ENCODE results near the gene MNAT1.
"Not testable (repeated sequence)": the region's sequence is repeated elsewhere in the genome, so short reads cannot be mapped to it uniquely, and the experiment has no call there.

The MNAT1 gene

DNA sequence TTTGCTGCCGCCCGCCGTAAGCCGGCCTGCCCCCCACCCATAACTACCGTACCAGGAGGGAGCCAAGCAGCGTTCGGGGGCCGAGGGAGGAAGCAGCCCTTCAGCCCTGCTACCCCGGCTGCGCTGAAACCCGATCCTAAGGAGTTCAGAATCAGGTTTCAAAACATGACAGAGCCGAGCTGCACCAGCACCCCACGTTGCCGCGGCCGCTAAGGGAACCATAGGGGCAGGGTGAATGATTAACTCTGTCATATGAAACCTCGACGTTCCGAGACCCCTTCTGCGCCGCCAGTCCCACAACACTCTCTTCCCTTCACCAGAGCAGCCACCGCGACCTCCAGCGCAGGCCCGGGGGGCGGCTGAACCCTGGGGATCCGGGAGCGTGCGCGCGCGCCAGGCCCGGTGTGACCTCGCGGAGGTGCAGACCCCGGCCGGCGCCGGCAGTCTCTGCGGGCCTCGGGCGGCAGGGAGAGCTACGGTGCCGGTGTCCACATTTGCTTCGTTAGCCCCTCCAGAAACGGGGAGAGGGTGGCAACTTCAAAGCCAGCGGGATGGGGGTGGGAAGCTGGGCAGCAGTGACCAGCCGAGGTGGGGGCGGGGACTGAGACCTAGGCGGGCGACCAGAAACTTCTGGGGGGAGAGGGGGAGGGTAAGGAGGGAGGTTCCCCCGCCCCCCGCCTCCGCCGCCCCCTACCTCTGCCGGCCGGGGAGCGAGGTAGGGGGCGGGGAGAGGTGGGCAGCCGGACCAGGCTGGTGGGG is 12.0 kb upstream of the MNAT1 start:
- Mint-ChIP-seq H3K27ac (no peak overlapping the region), H3K36me3 (ENCODE audit: low read depth) (no peaks in the 10 kb centered on the region), H3K9me3 (no peaks in the 10 kb centered on the region), H3K4me3 (peak overlapping the region; percentile 81), H3K4me1 (ENCODE audit: low read depth) (peaks cover 26% of the 10 kb centered on the region), H3K27me3 (peaks cover 85% of the 10 kb centered on the region)
- intact Hi-C loops (cut with micrococcal nuclease) = loop anchor here (10.0 kb wide), 1 partner anchor 58 kb away; no protein-coding TSS in a partner anchor

DNA sequence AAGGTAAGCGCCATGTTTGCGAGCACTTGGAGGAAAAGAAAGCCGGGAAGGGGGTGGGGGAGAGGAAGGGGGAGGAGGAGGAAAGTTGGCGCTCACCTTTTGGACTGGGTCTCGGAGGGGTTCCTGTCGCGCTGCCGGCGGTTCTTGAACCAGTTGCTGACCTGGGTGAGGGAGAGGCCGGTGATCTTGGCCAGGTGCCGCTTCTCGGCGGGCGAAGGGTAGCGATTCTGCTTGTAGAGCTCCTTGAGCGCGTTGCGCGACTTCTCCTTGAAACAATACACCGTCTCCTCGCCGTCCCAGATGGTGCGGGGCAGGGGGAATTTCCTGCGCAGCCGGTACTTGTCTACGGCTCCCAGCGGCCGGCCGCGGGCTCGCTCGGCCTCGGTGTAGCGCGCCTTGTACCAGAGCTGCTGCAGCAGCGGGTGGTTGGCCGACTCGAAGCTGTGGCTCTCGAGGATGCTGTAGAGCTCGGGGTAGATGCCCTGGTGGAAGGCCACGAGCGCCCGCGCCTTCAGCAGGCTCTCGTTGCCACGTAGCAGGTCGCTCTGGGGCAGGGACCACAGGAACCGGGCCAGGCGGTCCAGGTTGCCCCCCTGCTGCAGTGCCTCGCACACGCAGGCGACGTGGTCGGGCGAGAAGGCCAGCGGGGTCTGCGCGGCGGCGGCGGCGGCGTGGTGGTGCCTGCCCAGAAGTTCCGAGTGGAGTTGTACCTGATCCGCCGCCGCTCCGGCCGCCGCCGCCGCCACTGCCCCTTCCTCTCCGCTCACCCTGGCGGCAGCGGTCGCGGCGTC is 11.2 kb upstream of the MNAT1 start:
- Mint-ChIP-seq H3K36me3 (ENCODE audit: low read depth) (no peaks in the 10 kb centered on the region), H3K4me3 (peak overlapping the region; percentile 81), H3K9me3 (no peaks in the 10 kb centered on the region), H3K4me1 (ENCODE audit: low read depth) (peaks cover 26% of the 10 kb centered on the region), H3K27me3 (peaks cover 88% of the 10 kb centered on the region), H3K27ac (no peak overlapping the region)
- intact Hi-C loops (cut with micrococcal nuclease) = loop anchor here (10.0 kb wide), 1 partner anchor 59 kb away; no protein-coding TSS in a partner anchor

DNA sequence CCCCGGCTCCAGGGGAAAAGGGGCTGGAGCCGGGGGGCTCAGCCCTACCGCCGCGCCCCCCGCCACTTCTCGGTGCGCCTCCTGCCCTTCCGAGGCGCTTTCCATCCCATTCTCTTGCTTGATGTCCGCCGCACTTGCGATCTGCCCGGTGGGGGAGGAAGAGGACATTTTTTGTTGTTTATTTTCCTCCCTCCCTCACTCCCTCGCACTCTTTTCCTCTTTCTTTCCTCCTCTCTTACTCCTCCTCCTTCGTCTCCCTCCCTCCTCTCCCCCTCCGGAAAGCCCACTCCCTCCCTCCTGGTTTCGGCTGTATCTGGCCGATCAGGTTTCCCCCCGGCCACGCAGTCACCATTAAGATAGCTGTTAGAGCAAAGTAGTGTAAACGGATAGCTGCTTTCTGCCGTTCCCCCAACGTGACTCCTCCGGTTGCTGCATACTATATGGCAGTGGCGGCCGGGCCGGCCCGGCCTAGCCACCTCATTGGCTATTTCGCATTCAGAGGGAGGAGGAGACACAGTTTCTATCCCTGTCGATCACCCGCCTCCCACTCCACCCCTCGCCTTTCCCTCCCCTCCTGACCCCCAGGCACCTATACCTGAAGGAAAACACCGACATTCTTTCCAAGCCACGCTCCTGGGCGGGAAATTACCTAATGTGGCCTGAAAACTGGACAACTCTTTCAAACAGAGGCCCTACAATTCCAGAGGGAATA is 10.5 kb upstream of the MNAT1 start, which contains the start of gene SIX4:
Gene SIX4 (minus strand): TSS at position 445 of the 712 bp plus-strand sequence. CDS start 277 bp downstream, at position 168.
- H3K27ac Mint-ChIP-seq = no peak within 1 kb of the TSS
- H3K36me3 Mint-ChIP-seq (ENCODE audit: low read depth) = no peaks in the 10 kb centered on the region
- intact Hi-C loops (cut with micrococcal nuclease) = loop anchor here (10.0 kb wide), 1 partner anchor 59 kb away; no protein-coding TSS in a partner anchor
- H3K4me1 Mint-ChIP-seq (ENCODE audit: low read depth) = peaks cover 26% of the 10 kb centered on the region
- peak within 1 kb of the TSS; percentile 81 for H3K4me3 Mint-ChIP-seq
- H3K27me3 Mint-ChIP-seq = peaks cover 90% of the 10 kb centered on the region
- no peaks in the 10 kb centered on the region for H3K9me3 Mint-ChIP-seq

DNA sequence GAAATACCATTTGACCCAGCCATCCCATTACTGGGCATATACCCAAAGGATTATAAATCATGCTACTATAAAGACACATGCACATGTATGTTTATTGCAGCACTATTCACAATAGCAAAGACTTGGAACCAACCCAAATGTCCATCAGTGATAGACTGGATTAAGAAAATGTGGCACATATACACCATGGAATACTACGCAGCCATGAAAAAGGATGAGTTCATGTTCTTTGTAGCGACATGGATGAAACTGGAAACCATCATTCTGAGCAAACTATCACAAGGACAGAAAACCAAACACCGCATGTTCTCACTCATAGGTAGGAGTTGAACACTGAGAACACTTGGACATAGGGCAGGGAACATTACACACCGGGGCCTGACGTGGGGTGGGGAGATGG is 3.3 kb upstream of the MNAT1 start:
- H3K27me3 Mint-ChIP-seq = peaks cover 52% of the 10 kb centered on the region
- H3K4me3 Mint-ChIP-seq; H3K9me3 Mint-ChIP-seq; H3K27ac Mint-ChIP-seq; intact Hi-C loops (cut with micrococcal nuclease); H3K36me3 Mint-ChIP-seq (ENCODE audit: low read depth): not testable (repeated sequence)
- peaks cover 11% of the 10 kb centered on the region for H3K4me1 Mint-ChIP-seq (ENCODE audit: low read depth)

DNA sequence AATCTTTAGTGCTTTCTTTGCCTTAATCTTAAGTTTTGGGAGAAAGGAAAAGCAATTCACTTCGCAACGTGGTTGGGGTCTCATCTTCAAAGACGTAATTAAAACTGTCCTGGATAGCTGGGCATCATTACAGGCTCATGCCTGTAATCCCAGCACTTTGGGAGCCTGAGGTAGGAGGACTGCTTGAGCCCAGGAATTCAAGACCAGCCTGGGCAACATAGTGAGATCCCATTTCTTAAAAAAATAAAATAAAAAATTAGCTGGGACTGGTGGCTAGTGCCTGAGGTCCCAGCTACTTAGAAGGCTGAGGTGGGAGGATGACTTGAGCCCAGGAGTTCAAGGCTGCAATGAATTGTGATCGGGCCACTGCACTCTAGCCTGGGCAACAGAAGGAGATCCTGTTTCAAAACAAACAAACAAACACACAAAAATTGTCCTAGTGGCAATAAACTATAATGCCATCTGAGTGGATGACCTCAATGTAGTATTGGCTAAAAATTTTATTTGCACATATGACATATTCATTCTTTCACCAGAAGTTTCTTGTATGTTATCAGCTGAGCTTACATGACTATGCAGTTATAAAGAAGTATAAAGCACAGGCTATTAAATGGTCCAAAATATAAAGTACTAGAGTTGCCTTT is 1.6 kb upstream of the MNAT1 start:
- H3K36me3 Mint-ChIP-seq (ENCODE audit: low read depth) = peaks cover 7% of the 10 kb centered on the region
- no peak overlapping the region for H3K4me3 Mint-ChIP-seq
- peaks cover 12% of the 10 kb centered on the region for H3K4me1 Mint-ChIP-seq (ENCODE audit: low read depth)
- no peak overlapping the region for H3K27ac Mint-ChIP-seq
- H3K27me3 Mint-ChIP-seq = peaks cover 37% of the 10 kb centered on the region
- H3K9me3 Mint-ChIP-seq = no peaks in the 10 kb centered on the region
- intact Hi-C loops (cut with micrococcal nuclease) = no loop called here

DNA sequence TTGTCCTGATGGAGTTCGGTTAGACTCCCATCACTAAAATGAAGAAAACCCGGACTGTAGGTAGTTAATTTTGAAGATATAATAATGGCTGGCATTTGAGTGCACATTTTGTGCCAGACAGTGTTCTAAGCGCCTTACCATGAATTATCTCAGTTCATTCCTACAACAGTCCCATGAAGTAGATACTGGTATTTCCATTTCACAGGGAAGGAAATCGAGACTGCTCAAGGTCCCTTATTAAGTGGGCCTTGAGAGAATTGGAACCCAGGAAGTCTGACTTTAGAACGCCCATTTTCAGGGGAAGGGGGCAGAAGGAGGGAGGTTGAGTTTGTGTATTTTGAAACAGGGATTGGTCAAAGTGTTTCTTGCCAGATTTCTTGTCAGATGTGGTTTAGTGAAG is 855 bp downstream of the MNAT1 start:
- peak overlapping the region; percentile 94 for H3K4me3 Mint-ChIP-seq
- H3K27me3 Mint-ChIP-seq = peaks cover 16% of the 10 kb centered on the region
- intact Hi-C loops (cut with micrococcal nuclease) = no loop called here
- H3K27ac Mint-ChIP-seq = no peak overlapping the region
- H3K4me1 Mint-ChIP-seq (ENCODE audit: low read depth) = peaks cover 22% of the 10 kb centered on the region
- no peaks in the 10 kb centered on the region for H3K9me3 Mint-ChIP-seq
- peaks cover 7% of the 10 kb centered on the region for H3K36me3 Mint-ChIP-seq (ENCODE audit: low read depth)

DNA sequence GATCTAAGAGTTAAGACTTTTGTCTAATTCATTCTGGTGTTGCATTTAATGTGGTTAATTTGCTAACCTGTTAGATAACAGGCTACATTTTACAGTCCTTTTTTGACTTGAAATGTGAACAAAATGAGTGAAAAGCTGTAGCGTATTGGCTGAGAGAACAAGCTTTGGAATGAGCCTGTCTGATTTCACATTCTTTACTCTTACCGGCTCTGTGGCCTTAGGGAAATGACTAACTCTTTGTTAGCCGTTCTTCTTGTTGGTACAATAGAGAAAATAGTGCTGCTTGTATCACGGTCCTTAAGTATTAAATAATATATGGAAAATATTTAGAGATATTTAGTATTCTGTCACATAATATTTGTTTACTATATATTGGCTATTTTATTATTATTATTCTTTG is 1.9 kb downstream of the MNAT1 start:
- intact Hi-C loops (cut with micrococcal nuclease) = no loop called here
- no peak overlapping the region for H3K4me3 Mint-ChIP-seq
- H3K27me3 Mint-ChIP-seq = peaks cover 8% of the 10 kb centered on the region
- peaks cover 22% of the 10 kb centered on the region for H3K4me1 Mint-ChIP-seq (ENCODE audit: low read depth)
- H3K27ac Mint-ChIP-seq = no peak overlapping the region
- no peaks in the 10 kb centered on the region for H3K9me3 Mint-ChIP-seq
- peaks cover 7% of the 10 kb centered on the region for H3K36me3 Mint-ChIP-seq (ENCODE audit: low read depth)

DNA sequence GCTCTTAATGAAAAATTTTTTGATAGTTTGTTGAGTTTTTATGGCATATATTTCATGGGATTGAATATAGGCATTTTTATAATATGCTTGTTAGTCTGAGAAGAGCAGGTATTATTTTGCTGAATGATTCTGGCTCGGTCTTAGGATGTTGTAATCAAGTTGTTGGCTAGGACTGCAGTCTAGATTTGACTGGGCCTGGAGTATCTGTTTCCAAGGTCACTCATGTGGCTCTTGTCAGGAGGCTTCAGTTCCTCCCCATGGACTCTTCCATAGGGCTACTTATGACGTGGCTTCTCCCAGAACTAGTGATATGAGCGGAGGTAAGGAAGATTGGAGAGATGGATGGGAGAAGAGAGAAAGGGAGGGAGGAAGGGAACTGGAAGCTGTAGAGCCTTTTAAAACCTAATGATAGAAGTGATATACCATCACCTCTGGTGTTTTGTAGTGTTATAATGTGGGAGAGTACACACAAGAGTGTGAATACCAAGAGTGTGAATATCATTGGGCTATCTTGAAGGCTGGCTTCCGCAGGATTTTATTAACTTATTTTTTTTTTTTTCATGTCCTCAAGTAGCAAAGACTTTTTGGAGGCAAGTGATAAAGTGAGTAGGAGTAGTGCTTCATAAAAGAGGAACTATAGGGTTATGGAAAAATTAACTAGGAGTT is 4.4 kb downstream of the MNAT1 start:
- H3K27me3 Mint-ChIP-seq = peaks cover 3% of the 10 kb centered on the region
- H3K4me1 Mint-ChIP-seq (ENCODE audit: low read depth) = peaks cover 22% of the 10 kb centered on the region
- no peak overlapping the region for H3K27ac Mint-ChIP-seq
- peaks cover 7% of the 10 kb centered on the region for H3K36me3 Mint-ChIP-seq (ENCODE audit: low read depth)
- intact Hi-C loops (cut with micrococcal nuclease) = no loop called here
- H3K9me3 Mint-ChIP-seq = peaks cover 11% of the 10 kb centered on the region
- H3K4me3 Mint-ChIP-seq = no peak overlapping the region

DNA sequence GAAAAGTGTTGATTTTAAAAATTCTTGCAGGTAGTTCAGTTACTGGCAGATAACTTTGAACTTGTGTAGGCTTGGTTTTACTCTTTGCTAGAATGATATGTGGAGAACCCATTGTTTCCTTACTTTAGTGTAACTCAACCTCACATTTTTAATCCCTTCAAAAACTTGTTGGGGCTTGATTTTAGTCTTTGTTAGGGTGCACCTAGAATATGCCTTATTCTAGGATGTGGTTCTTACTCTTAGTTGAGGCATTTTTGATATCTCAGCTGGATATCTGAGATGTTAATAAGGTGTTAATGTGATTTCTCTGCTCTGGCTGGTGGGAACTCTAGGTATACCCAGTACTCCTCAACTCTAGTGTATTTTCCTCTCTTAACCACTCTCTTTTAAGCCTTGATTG is 10.0 kb downstream of the MNAT1 start:
- H3K27me3 Mint-ChIP-seq = no peaks in the 10 kb centered on the region

DNA sequence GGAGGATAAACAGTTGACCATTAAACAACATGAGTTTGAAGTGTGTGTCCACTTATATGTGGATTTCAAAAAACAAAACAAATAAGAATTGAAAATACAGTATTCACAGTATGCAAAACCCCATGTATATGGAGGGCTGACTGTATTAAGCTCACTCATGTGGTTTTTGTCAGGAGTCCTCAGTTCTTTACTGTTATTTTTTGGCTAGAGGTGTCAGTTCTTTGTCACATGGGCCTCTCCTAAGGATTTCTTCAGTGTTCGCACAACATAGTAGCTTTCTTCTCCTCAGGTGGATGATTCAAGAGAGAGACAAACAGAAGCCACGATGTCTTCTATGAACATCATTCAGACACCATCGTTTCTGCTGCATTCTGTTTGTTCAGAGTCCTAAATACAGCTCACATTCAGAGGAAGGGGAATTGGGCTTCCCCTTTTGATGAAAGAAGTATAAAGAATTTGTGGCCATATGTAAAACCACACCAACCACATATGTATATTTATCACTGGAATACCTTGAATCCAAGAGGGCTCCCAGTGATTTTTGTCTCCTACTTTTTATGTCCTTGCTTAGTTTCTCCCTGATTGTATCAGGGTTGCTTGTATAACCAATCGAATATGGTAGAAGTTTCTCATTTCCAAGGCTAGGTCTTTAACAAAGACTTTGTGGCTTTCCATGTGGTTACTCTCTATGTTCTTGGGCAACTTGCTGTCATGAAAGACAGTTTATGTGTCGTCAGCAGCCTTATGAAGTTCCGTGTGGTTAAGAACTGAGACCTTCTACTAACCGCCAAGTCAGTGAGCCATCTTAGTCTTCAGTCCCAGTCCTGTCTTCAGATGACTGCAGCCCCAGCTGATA is 18.9 kb downstream of the MNAT1 start:
- H3K4me1 Mint-ChIP-seq (ENCODE audit: low read depth) = peaks cover 21% of the 10 kb centered on the region
- no peaks in the 10 kb centered on the region for H3K36me3 Mint-ChIP-seq (ENCODE audit: low read depth)
- no peaks in the 10 kb centered on the region for H3K9me3 Mint-ChIP-seq
- intact Hi-C loops (cut with micrococcal nuclease) = no loop called here
- H3K27me3 Mint-ChIP-seq = no peaks in the 10 kb centered on the region
- H3K27ac Mint-ChIP-seq = no peak overlapping the region
- no peak overlapping the region for H3K4me3 Mint-ChIP-seq

More for the DNA sequence above, 10.0 kb downstream of the MNAT1 start:
- peaks cover 11% of the 10 kb centered on the region for H3K9me3 Mint-ChIP-seq
- H3K4me1 Mint-ChIP-seq (ENCODE audit: low read depth) = peaks cover under 1% of the 10 kb centered on the region
- no peak overlapping the region for H3K27ac Mint-ChIP-seq
- intact Hi-C loops (cut with micrococcal nuclease) = no loop called here
- H3K4me3 Mint-ChIP-seq = no peak overlapping the region
- no peaks in the 10 kb centered on the region for H3K36me3 Mint-ChIP-seq (ENCODE audit: low read depth)

DNA sequence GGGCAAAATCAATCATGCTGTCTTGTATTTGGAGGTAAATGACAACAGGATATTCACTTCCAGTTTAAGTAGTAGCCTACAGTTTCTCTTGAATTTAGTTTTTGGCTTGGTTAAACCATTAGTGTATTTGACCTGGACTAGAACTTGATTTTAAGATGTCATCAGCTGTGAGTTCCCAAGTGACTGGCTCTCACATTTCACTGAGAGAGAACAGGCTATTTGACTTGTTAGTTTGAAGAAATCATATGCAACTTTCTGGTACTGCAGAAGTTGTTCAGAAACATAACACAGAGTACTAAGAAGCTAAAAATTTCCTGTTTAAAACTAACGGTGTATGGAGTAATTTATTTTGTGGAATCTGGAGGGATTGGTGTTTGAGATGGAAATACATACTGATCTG is 22.3 kb downstream of the MNAT1 start:
- H3K4me3 Mint-ChIP-seq = no peak overlapping the region
- intact Hi-C loops (cut with micrococcal nuclease) = no loop called here
- no peaks in the 10 kb centered on the region for H3K36me3 Mint-ChIP-seq (ENCODE audit: low read depth)
- H3K27me3 Mint-ChIP-seq = no peaks in the 10 kb centered on the region
- H3K27ac Mint-ChIP-seq = no peak overlapping the region
- no peaks in the 10 kb centered on the region for H3K9me3 Mint-ChIP-seq
- H3K4me1 Mint-ChIP-seq (ENCODE audit: low read depth) = peaks cover 30% of the 10 kb centered on the region

DNA sequence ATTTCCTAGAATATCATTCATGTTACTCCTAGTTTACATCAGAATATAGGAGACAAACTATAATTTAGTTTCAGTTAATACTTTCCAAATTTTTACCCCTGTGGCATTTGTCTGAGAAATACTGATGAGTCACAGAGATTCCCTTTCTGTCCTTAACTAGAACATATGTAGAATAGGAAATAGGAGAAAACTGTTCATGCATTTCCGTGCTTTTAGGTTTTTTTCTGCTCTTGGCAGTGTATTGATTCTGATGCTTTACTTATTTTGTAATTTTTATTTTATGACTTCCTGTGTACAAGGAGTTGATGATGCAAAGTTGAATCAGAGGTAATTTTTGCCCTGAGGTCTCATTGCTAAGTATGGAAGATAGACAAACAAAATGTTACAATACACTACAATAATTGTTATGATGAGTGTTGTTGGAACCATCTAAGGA is 23.0 kb downstream of the MNAT1 start:
- Mint-ChIP-seq H3K27ac (no peak overlapping the region), H3K9me3 (no peaks in the 10 kb centered on the region), H3K4me1 (ENCODE audit: low read depth) (peaks cover 30% of the 10 kb centered on the region), H3K4me3 (no peak overlapping the region), H3K27me3 (no peaks in the 10 kb centered on the region), H3K36me3 (ENCODE audit: low read depth) (no peaks in the 10 kb centered on the region)
- intact Hi-C loops (cut with micrococcal nuclease) = no loop called here

All from dendritic cell treated with granulocyte-macrophage colony-stimulating factor and Interleukin-4, amounts not matched to agents 40 ng/mL and 50 ng/mL, for 4 days (primary cell).